Ascending aorta (tissue), 2 donors: Measurements from ENCODE around the gene RPAP3. TPM values are rescaled to one million over a fixed set of nuclear protein-coding genes. Genes with fewer than 3 reads are reported as not detected.
"Not testable (repeated sequence)": the region's sequence is repeated elsewhere in the genome, so short reads cannot be mapped to it uniquely, and the experiment has no call there.

Experiments used
- DNase-seq, 2 donors: peaks; one replicate each; pipeline ENCODE4 v3.0.0-alpha.2; 2019; ENCODE audit warnings: low spot score in 2 of 2
- H3K27ac ChIP-seq, 2 donors: fragments of 200-600 bp; sonication (generic); one replicate each; pipeline ENCODE4 v1.5.1; 2016 to 2017; ENCODE audit warnings: mild to moderate bottlenecking in 1 of 2
- H3K27me3 ChIP-seq: fragments of 200-600 bp; sonication (generic); one replicate; pipeline ENCODE4 v1.5.1; 2017
- H3K36me3 ChIP-seq, 2 donors: fragments of 200-600 bp; sonication (generic); one replicate each; pipeline ENCODE4 v1.5.1; 2016
- H3K4me1 ChIP-seq, 2 donors: fragments of 200-600 bp; sonication (generic); one replicate each; pipeline ENCODE4 v1.5.1; 2016 to 2017; ENCODE audit warnings: mild to moderate bottlenecking in 1 of 2
- H3K4me3 ChIP-seq, 2 donors: fragments of 200-600 bp; sonication (generic); one replicate each; pipeline ENCODE4 v1.5.1; 2016 to 2017; ENCODE audit warnings: mild to moderate bottlenecking in 1 of 2
- H3K9me3 ChIP-seq, 2 donors: fragments of 200-600 bp; sonication (generic); one replicate each; pipeline ENCODE4 v1.5.1; 2016
- CTCF ChIP-seq, 3 experiments: fragments of 200-600 bp in 2 of 3; fragments of 450-650 bp in 1 of 3; sonication (generic) in 2 of 3; IDR thresholded peaks; one replicate each; pipeline ENCODE4 v1.5.1; 2016 to 2019; ENCODE audit warnings: antibody characterized with exemption in 3 of 3, mild to moderate bottlenecking in 1 of 3, moderate library complexity in 1 of 3
- intact Hi-C: fragments of 100-400 bp; cut with DNase I; formaldehyde crosslinking; loops from one replicate; pipeline ENCODE4 v1.15.1; 2023
- total RNA-seq: library from RNA; depleted of rRNA; stranded (reverse); fragments of >200 nt; gene quantifications from one replicate; pipeline ENCODE4 v1.1.0, GENCODE V29; 2016

The RPAP3 gene
- total RNA-seq, 1 donor from 2014 or later, result 8.1 TPM

- DNase-seq, result no peak
- H3K4me1 ChIP-seq, result peaks cover 0 to 2% of the 10 kb centered on the region in 2 donors
- no peak overlapping the region for H3K27ac ChIP-seq
- no peaks in the 10 kb centered on the region for H3K9me3 ChIP-seq
- no peak overlapping the region for H3K4me3 ChIP-seq
- no peaks in the 10 kb centered on the region for H3K36me3 ChIP-seq
- TF ChIP-seq CTCF (IDR thresholded peaks at IDR 0.05), result no peak
- intact Hi-C loops, result loop anchor here (5.0 to 10.0 kb wide), 2 partner anchors 37 to 616 kb away; no protein-coding TSS in a partner anchor
- no peaks in the 10 kb centered on the region for H3K27me3 ChIP-seq
These were observed 55.4 kb downstream of the RPAP3 start for GRCh38 chr12:47650469-47650868.

- no peak for DNase-seq
- TF ChIP-seq CTCF (IDR thresholded peaks at IDR 0.05), result no peak
- H3K27me3 ChIP-seq, result no peaks in the 10 kb centered on the region
- no peak overlapping the region for H3K27ac ChIP-seq
- no peaks in the 10 kb centered on the region for H3K9me3 ChIP-seq
- no peak overlapping the region for H3K4me3 ChIP-seq
- intact Hi-C loops, result loop anchor here (2.0 kb wide), 1 partner anchor 131 kb away; no protein-coding TSS in a partner anchor
- no peaks in the 10 kb centered on the region for H3K36me3 ChIP-seq
- H3K4me1 ChIP-seq, result peaks cover 0 to 2% of the 10 kb centered on the region in 2 donors
These were observed 56.4 kb downstream of the RPAP3 start for GRCh38 chr12:47649381-47649780.

- Histone ChIP-seq H3K4me1 (peaks cover 0 to 2% of the 10 kb centered on the region in 2 donors), H3K27me3 (no peaks in the 10 kb centered on the region), H3K9me3 (peaks cover 0 to 9% of the 10 kb centered on the region in 2 donors), H3K27ac (no peak overlapping the region), H3K36me3 (no peaks in the 10 kb centered on the region), H3K4me3 (no peak overlapping the region)
- no peak for TF ChIP-seq CTCF (IDR thresholded peaks at IDR 0.05)
- intact Hi-C loops, result loop anchor here (2.0 kb wide), 1 partner anchor 133 kb away; no protein-coding TSS in a partner anchor
- no peak for DNase-seq
These were observed 57.7 kb downstream of the RPAP3 start for GRCh38 chr12:47648056-47648579.

GRCh38 chr12:47642310-47642709 is 63.5 kb downstream of the RPAP3 start:
- H3K4me3 ChIP-seq, H3K4me1 ChIP-seq, H3K27me3 ChIP-seq, DNase-seq, H3K36me3 ChIP-seq, intact Hi-C loops, H3K27ac ChIP-seq: not testable (repeated sequence)
- H3K9me3 ChIP-seq, result peaks cover 0 to 19% of the 10 kb centered on the region in 2 donors

GRCh38 chr12:47636908-47637780 is 68.7 kb downstream of the RPAP3 start:
- Histone ChIP-seq H3K36me3 (no peaks in the 10 kb centered on the region), H3K4me3 (no peak overlapping the region), H3K27ac (peak overlapping the region; percentile 40 to 44), H3K9me3 (peaks cover 0 to under 1% of the 10 kb centered on the region in 2 donors), H3K27me3 (no peaks in the 10 kb centered on the region), H3K4me1 (peaks cover 0 to 3% of the 10 kb centered on the region in 2 donors)
- peak in 2 of 3 experiments; percentile 23 to 41 for TF ChIP-seq CTCF (IDR thresholded peaks at IDR 0.05)
- DNase-seq, result no peak
- intact Hi-C loops, result no loop called here

- H3K4me3 ChIP-seq, H3K27ac ChIP-seq, H3K36me3 ChIP-seq, intact Hi-C loops, DNase-seq, H3K4me1 ChIP-seq, H3K9me3 ChIP-seq, H3K27me3 ChIP-seq: not testable (repeated sequence)
These were observed 70.1 kb downstream of the RPAP3 start for GRCh38 chr12:47635770-47636169.
